IPS DF 19.7 (cell line): Measurements from ENCODE around the gene MCF2L2.
A peak's percentile ranks its signal among the peaks of the same experiment; 100 is the strongest.

ENCODE experiments used
- DNase-seq: peaks from one replicate; pipeline ENCODE4 v3.0.0-alpha.2; 2013; ENCODE audit warnings: low read depth, low spot score

Gene MCF2L2

GRCh38 chr3:183327343-183327742 is 101.1 kb downstream of the MCF2L2 start:
- no peak for DNase-seq

- DNase-seq: no peak
Observed at GRCh38 chr3:183324083-183324482, 104.3 kb downstream of the MCF2L2 start.

GRCh38 chr3:183319371-183319770 is 109.0 kb downstream of the MCF2L2 start:
- no peak for DNase-seq

GRCh38 chr3:183318877-183319276 is 109.5 kb downstream of the MCF2L2 start:
- DNase-seq: no peak

- DNase-seq: no peak
Observed at GRCh38 chr3:183317886-183318865, 110.2 kb downstream of the MCF2L2 start.

- DNase-seq: no peak
Observed at GRCh38 chr3:183317271-183317670, 111.1 kb downstream of the MCF2L2 start.

GRCh38 chr3:183315739-183316138 is 112.7 kb downstream of the MCF2L2 start:
- no peak for DNase-seq

- no peak for DNase-seq
Observed at GRCh38 chr3:183313764-183314163, 114.7 kb downstream of the MCF2L2 start.

GRCh38 chr3:183313351-183313750 is 115.1 kb downstream of the MCF2L2 start:
- no peak for DNase-seq

GRCh38 chr3:183312433-183312832 is 116.0 kb downstream of the MCF2L2 start:
- DNase-seq: no peak

- DNase-seq: no peak
Observed at GRCh38 chr3:183310936-183311335, 117.5 kb downstream of the MCF2L2 start.

GRCh38 chr3:183309276-183309675 is 119.1 kb downstream of the MCF2L2 start:
- no peak for DNase-seq

GRCh38 chr3:183308751-183309150 is 119.7 kb downstream of the MCF2L2 start:
- no peak for DNase-seq

- no peak for DNase-seq
Observed at GRCh38 chr3:183307749-183308148, 120.7 kb downstream of the MCF2L2 start.

GRCh38 chr3:183306798-183307671 is 121.4 kb downstream of the MCF2L2 start:
- DNase-seq: no peak

GRCh38 chr3:183303690-183304089 is 124.7 kb downstream of the MCF2L2 start:
- no peak for DNase-seq

GRCh38 chr3:183301937-183302580 is 126.4 kb downstream of the MCF2L2 start:
- no peak for DNase-seq

GRCh38 chr3:183300996-183301562 is 127.3 kb downstream of the MCF2L2 start:
- DNase-seq: no peak

- DNase-seq: no peak
Observed at GRCh38 chr3:183299976-183300375, 128.4 kb downstream of the MCF2L2 start.

- DNase-seq: peak; percentile 25
Observed at GRCh38 chr3:183298701-183299153, 129.7 kb downstream of the MCF2L2 start.

GRCh38 chr3:183296944-183297343 is 131.5 kb downstream of the MCF2L2 start:
- DNase-seq: no peak
